ENCODE measurements around the gene CCT8L2.

Gene CCT8L2

GRCh38 chr22:16563555-16564520 is 28.8 kb downstream of the CCT8L2 start:
- TF ChIP-seq EP300 (IDR thresholded peaks at IDR 0.05; ENCODE audit: borderline replicate concordance) (no peak), USF1 (IDR thresholded peaks at IDR 0.05) (no peak), EGR1 (IDR thresholded peaks at IDR 0.05) (no peak), TCF12 (IDR thresholded peaks at IDR 0.05; ENCODE audit: low read depth) (no peak), RAD21 (IDR thresholded peaks at IDR 0.05; ENCODE audit: low read depth) (no peak), TAF1 (IDR thresholded peaks at IDR 0.05; ENCODE audit: low read depth) (no peak), YY1 (IDR thresholded peaks at IDR 0.05; ENCODE audit: low read depth) (no peak), FOXM1 (IDR thresholded peaks at IDR 0.05; ENCODE audit: borderline replicate concordance, low read depth) (no peak), NFIC (IDR thresholded peaks at IDR 0.05) (no peak)
- TF ChIP-seq, protein P1, sequence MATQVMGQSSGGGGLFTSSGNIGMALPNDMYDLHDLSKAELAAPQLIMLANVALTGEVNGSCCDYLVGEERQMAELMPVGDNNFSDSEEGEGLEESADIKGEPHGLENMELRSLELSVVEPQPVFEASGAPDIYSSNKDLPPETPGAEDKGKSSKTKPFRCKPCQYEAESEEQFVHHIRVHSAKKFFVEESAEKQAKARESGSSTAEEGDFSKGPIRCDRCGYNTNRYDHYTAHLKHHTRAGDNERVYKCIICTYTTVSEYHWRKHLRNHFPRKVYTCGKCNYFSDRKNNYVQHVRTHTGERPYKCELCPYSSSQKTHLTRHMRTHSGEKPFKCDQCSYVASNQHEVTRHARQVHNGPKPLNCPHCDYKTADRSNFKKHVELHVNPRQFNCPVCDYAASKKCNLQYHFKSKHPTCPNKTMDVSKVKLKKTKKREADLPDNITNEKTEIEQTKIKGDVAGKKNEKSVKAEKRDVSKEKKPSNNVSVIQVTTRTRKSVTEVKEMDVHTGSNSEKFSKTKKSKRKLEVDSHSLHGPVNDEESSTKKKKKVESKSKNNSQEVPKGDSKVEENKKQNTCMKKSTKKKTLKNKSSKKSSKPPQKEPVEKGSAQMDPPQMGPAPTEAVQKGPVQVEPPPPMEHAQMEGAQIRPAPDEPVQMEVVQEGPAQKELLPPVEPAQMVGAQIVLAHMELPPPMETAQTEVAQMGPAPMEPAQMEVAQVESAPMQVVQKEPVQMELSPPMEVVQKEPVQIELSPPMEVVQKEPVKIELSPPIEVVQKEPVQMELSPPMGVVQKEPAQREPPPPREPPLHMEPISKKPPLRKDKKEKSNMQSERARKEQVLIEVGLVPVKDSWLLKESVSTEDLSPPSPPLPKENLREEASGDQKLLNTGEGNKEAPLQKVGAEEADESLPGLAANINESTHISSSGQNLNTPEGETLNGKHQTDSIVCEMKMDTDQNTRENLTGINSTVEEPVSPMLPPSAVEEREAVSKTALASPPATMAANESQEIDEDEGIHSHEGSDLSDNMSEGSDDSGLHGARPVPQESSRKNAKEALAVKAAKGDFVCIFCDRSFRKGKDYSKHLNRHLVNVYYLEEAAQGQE (IDR thresholded peaks at IDR 0.05; ENCODE audit: low read depth) = no peak

GRCh38 chr22:16562711-16563554 is 29.7 kb downstream of the CCT8L2 start:
- TF ChIP-seq, protein P1 (IDR thresholded peaks at IDR 0.05; ENCODE audit: low read depth) = no peak
- no peak for TF ChIP-seq TEAD4 (IDR thresholded peaks at IDR 0.05)
- TF ChIP-seq FOXM1 (IDR thresholded peaks at IDR 0.05; ENCODE audit: borderline replicate concordance, low read depth) = no peak
- no peak for TF ChIP-seq TCF12 (IDR thresholded peaks at IDR 0.05; ENCODE audit: low read depth)
- no peak for TF ChIP-seq CEBPB (IDR thresholded peaks at IDR 0.05)
- TF ChIP-seq YY1 (IDR thresholded peaks at IDR 0.05; ENCODE audit: low read depth) = no peak
- no peak for TF ChIP-seq USF1 (IDR thresholded peaks at IDR 0.05)
- TF ChIP-seq EP300 (IDR thresholded peaks at IDR 0.05; ENCODE audit: borderline replicate concordance) = no peak
- no peak for TF ChIP-seq NFIC (IDR thresholded peaks at IDR 0.05)
- no peak for TF ChIP-seq RAD21 (IDR thresholded peaks at IDR 0.05; ENCODE audit: low read depth)
- no peak for TF ChIP-seq EGR1 (IDR thresholded peaks at IDR 0.05)
- TF ChIP-seq TAF1 (IDR thresholded peaks at IDR 0.05; ENCODE audit: low read depth) = no peak
- no peak for TF ChIP-seq MAX (IDR thresholded peaks at IDR 0.05)
- TF ChIP-seq CREB1 (IDR thresholded peaks at IDR 0.05; ENCODE audit: low read depth) = no peak
- no peak for TF ChIP-seq ZBTB7A (IDR thresholded peaks at IDR 0.05; ENCODE audit: low read depth)

GRCh38 chr22:16559056-16559955 is 33.3 kb downstream of the CCT8L2 start:
- TF ChIP-seq, protein P1 (IDR thresholded peaks at IDR 0.05; ENCODE audit: low read depth) = no peak
- TF ChIP-seq EGR1 (IDR thresholded peaks at IDR 0.05) = no peak
- no peak for TF ChIP-seq TCF12 (IDR thresholded peaks at IDR 0.05; ENCODE audit: low read depth)
- TF ChIP-seq EP300 (IDR thresholded peaks at IDR 0.05; ENCODE audit: borderline replicate concordance) = no peak
- TF ChIP-seq YY1 (IDR thresholded peaks at IDR 0.05; ENCODE audit: low read depth) = no peak
- TF ChIP-seq ZBTB7A (IDR thresholded peaks at IDR 0.05; ENCODE audit: low read depth) = no peak
